ENCODE results near the gene PACRGL.

DNA sequence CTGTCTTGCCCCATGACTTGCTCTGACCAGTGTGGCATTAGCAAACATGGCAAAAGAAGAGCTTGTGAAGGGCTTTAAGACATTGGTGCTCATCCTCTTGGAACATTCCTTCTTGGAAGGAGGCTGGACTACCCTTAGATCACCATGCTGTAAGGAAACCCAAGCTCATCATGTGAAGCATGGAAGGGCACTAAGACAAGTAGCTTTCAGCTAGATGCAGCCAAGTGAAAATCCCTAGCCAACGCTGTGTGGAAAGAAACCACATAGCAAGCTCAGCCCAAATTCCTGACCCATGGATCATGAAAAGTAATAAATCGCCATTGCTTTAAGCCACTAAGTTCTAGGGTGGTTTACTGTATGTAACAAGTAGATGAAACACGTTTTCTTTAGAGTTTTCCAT, 12.4 kb upstream of the PACRGL start:
- TF ChIP-seq, protein P1, sequence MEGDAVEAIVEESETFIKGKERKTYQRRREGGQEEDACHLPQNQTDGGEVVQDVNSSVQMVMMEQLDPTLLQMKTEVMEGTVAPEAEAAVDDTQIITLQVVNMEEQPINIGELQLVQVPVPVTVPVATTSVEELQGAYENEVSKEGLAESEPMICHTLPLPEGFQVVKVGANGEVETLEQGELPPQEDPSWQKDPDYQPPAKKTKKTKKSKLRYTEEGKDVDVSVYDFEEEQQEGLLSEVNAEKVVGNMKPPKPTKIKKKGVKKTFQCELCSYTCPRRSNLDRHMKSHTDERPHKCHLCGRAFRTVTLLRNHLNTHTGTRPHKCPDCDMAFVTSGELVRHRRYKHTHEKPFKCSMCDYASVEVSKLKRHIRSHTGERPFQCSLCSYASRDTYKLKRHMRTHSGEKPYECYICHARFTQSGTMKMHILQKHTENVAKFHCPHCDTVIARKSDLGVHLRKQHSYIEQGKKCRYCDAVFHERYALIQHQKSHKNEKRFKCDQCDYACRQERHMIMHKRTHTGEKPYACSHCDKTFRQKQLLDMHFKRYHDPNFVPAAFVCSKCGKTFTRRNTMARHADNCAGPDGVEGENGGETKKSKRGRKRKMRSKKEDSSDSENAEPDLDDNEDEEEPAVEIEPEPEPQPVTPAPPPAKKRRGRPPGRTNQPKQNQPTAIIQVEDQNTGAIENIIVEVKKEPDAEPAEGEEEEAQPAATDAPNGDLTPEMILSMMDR (conservative IDR thresholded peaks at IDR 0.05 in 1 of 2, IDR thresholded peaks at IDR 0.05 in 1 of 2; ENCODE audit: low read depth in 1 of 2, low read length in 2 of 2): no peak
- TF ChIP-seq EZH2 (IDR thresholded peaks at IDR 0.05; ENCODE audit: low read length, missing control alignments): no peak
